Activated T-helper 1 cell treated with anti-CD3 and anti-CD28 coated beads, Interleukin-12 subunit alpha, Interleukin-12 subunit beta, Interleukin-2, Interleukin-4 antibody, amounts not matched to agents 30 ng/mL and 10 ng/mL and 1 ng/mL, durations not matched to agents 14 hours and 24 hours and 36 hours (primary cell): ENCODE results near the gene FNDC1. TPM values are rescaled to one million over a fixed set of nuclear protein-coding genes. Genes with fewer than 3 reads are reported as not detected.

Experiments
- DNase-seq: peaks from one replicate; pipeline ENCODE4 v3.0.0; 2021; ENCODE audit warnings: low spot score
- H3K27ac Mint-ChIP-seq: one replicate; pipeline ENCODE4 v1.8.0; 2021; ENCODE audit warnings: mild to moderate bottlenecking, mixed read lengths
- H3K27me3 Mint-ChIP-seq: one replicate; pipeline ENCODE4 v1.8.0; 2022; ENCODE audit warnings: mild to moderate bottlenecking, moderate library complexity, mixed read lengths; ENCODE audit not compliant: insufficient read depth
- H3K36me3 Mint-ChIP-seq: one replicate; pipeline ENCODE4 v1.8.0; 2021; ENCODE audit warnings: low read depth, mixed read lengths
- H3K4me1 Mint-ChIP-seq: one replicate; pipeline ENCODE4 v1.8.0; 2021; ENCODE audit warnings: low read depth, mixed read lengths
- H3K4me3 Mint-ChIP-seq: one replicate; pipeline ENCODE4 v1.8.0; 2021; ENCODE audit warnings: mild to moderate bottlenecking, moderate library complexity, mixed read lengths
- H3K9me3 Mint-ChIP-seq: one replicate; pipeline ENCODE4 v1.8.0; 2021; ENCODE audit warnings: mixed read lengths
- intact Hi-C: fragments of 100-400 bp; cut with micrococcal nuclease; formaldehyde crosslinking; loops from one replicate; pipeline ENCODE4 v1.15.1; 2024
- total RNA-seq: library from RNA; stranded (reverse); gene quantifications from 2 replicates; pipeline ENCODE4 v1.2.3, GENCODE V29; 2022

Gene FNDC1
- total RNA-seq, 1 donor from 2014 or later: not detected

- no peak overlapping the region for H3K27ac Mint-ChIP-seq
- no peak overlapping the region for H3K4me3 Mint-ChIP-seq
- DNase-seq: no peak
- no peaks in the 10 kb centered on the region for H3K9me3 Mint-ChIP-seq
- no peaks in the 10 kb centered on the region for H3K4me1 Mint-ChIP-seq
- intact Hi-C loops: no loop called here
- H3K36me3 Mint-ChIP-seq: no peaks in the 10 kb centered on the region
- peaks cover 20% of the 10 kb centered on the region for H3K27me3 Mint-ChIP-seq
These were observed 24.7 kb downstream of the FNDC1 start for GRCh38 chr6:159193923-159194322.

GRCh38 chr6:159194421-159194820 lies 25.2 kb downstream of the FNDC1 start:
- no peaks in the 10 kb centered on the region for H3K9me3 Mint-ChIP-seq
- no peak for DNase-seq
- peaks cover 20% of the 10 kb centered on the region for H3K27me3 Mint-ChIP-seq
- intact Hi-C loops: no loop called here
- H3K4me1 Mint-ChIP-seq: no peaks in the 10 kb centered on the region
- no peak overlapping the region for H3K4me3 Mint-ChIP-seq
- H3K36me3 Mint-ChIP-seq: no peaks in the 10 kb centered on the region
- H3K27ac Mint-ChIP-seq: no peak overlapping the region

GRCh38 chr6:159196430-159196975 lies 27.3 kb downstream of the FNDC1 start:
- DNase-seq: no peak
- intact Hi-C loops: no loop called here
- no peak overlapping the region for H3K27ac Mint-ChIP-seq
- H3K4me1 Mint-ChIP-seq: no peaks in the 10 kb centered on the region
- H3K4me3 Mint-ChIP-seq: no peak overlapping the region
- no peaks in the 10 kb centered on the region for H3K36me3 Mint-ChIP-seq
- no peaks in the 10 kb centered on the region for H3K9me3 Mint-ChIP-seq
- H3K27me3 Mint-ChIP-seq: peaks cover 20% of the 10 kb centered on the region

GRCh38 chr6:159197251-159197650 lies 28.1 kb downstream of the FNDC1 start:
- Mint-ChIP-seq H3K36me3 (no peaks in the 10 kb centered on the region), H3K4me1 (no peaks in the 10 kb centered on the region), H3K27me3 (peaks cover 22% of the 10 kb centered on the region), H3K4me3 (no peak overlapping the region), H3K9me3 (no peaks in the 10 kb centered on the region), H3K27ac (no peak overlapping the region)
- intact Hi-C loops: no loop called here
- DNase-seq: no peak

GRCh38 chr6:159201336-159201735 lies 32.1 kb downstream of the FNDC1 start:
- Mint-ChIP-seq H3K4me3 (no peak overlapping the region), H3K27ac (no peak overlapping the region), H3K9me3 (no peaks in the 10 kb centered on the region), H3K27me3 (peaks cover 11% of the 10 kb centered on the region), H3K4me1 (peaks cover 8% of the 10 kb centered on the region), H3K36me3 (no peaks in the 10 kb centered on the region)
- intact Hi-C loops: no loop called here
- no peak for DNase-seq

- Mint-ChIP-seq H3K27me3 (peaks cover 6% of the 10 kb centered on the region), H3K4me1 (peaks cover 8% of the 10 kb centered on the region), H3K4me3 (no peak overlapping the region), H3K27ac (no peak overlapping the region), H3K36me3 (no peaks in the 10 kb centered on the region), H3K9me3 (no peaks in the 10 kb centered on the region)
- DNase-seq: no peak
- intact Hi-C loops: no loop called here
These were observed 34.3 kb downstream of the FNDC1 start for GRCh38 chr6:159203304-159204005.

- Mint-ChIP-seq H3K27ac (no peak overlapping the region), H3K27me3 (peaks cover 6% of the 10 kb centered on the region), H3K9me3 (no peaks in the 10 kb centered on the region), H3K4me3 (no peak overlapping the region), H3K4me1 (peaks cover 8% of the 10 kb centered on the region), H3K36me3 (no peaks in the 10 kb centered on the region)
- no peak for DNase-seq
- intact Hi-C loops: no loop called here
These were observed 35.4 kb downstream of the FNDC1 start for GRCh38 chr6:159204605-159205004.

- peaks cover 5% of the 10 kb centered on the region for H3K27me3 Mint-ChIP-seq
- H3K27ac Mint-ChIP-seq: no peak overlapping the region
- no peak for DNase-seq
- H3K4me3 Mint-ChIP-seq: no peak overlapping the region
- no peaks in the 10 kb centered on the region for H3K9me3 Mint-ChIP-seq
- intact Hi-C loops: no loop called here
- no peaks in the 10 kb centered on the region for H3K4me1 Mint-ChIP-seq
- H3K36me3 Mint-ChIP-seq: no peaks in the 10 kb centered on the region
These were observed 42.8 kb downstream of the FNDC1 start for GRCh38 chr6:159212028-159212427.

GRCh38 chr6:159212525-159213280 lies 43.5 kb downstream of the FNDC1 start:
- Mint-ChIP-seq H3K27ac (no peak overlapping the region), H3K36me3 (no peaks in the 10 kb centered on the region), H3K4me1 (no peaks in the 10 kb centered on the region), H3K27me3 (peaks cover 7% of the 10 kb centered on the region), H3K4me3 (no peak overlapping the region), H3K9me3 (no peaks in the 10 kb centered on the region)
- DNase-seq: no peak
- intact Hi-C loops: no loop called here

GRCh38 chr6:159213405-159213804 lies 44.2 kb downstream of the FNDC1 start:
- H3K9me3 Mint-ChIP-seq: no peaks in the 10 kb centered on the region
- intact Hi-C loops: no loop called here
- no peak overlapping the region for H3K27ac Mint-ChIP-seq
- H3K4me3 Mint-ChIP-seq: no peak overlapping the region
- H3K4me1 Mint-ChIP-seq: no peaks in the 10 kb centered on the region
- H3K36me3 Mint-ChIP-seq: no peaks in the 10 kb centered on the region
- DNase-seq: no peak
- peaks cover 7% of the 10 kb centered on the region for H3K27me3 Mint-ChIP-seq

GRCh38 chr6:159214281-159214680 lies 45.1 kb downstream of the FNDC1 start:
- Mint-ChIP-seq H3K27me3 (peaks cover 10% of the 10 kb centered on the region), H3K27ac (no peak overlapping the region), H3K4me3 (no peak overlapping the region), H3K9me3 (no peaks in the 10 kb centered on the region), H3K4me1 (no peaks in the 10 kb centered on the region), H3K36me3 (no peaks in the 10 kb centered on the region)
- intact Hi-C loops: no loop called here
- no peak for DNase-seq

GRCh38 chr6:159217595-159218275 lies 48.5 kb downstream of the FNDC1 start:
- H3K4me1 Mint-ChIP-seq: no peaks in the 10 kb centered on the region
- H3K27ac Mint-ChIP-seq: no peak overlapping the region
- H3K9me3 Mint-ChIP-seq: no peaks in the 10 kb centered on the region
- H3K36me3 Mint-ChIP-seq: no peaks in the 10 kb centered on the region
- H3K4me3 Mint-ChIP-seq: no peak overlapping the region
- no peak for DNase-seq
- intact Hi-C loops: no loop called here
- peaks cover 19% of the 10 kb centered on the region for H3K27me3 Mint-ChIP-seq

- no peak overlapping the region for H3K4me3 Mint-ChIP-seq
- H3K27ac Mint-ChIP-seq: no peak overlapping the region
- intact Hi-C loops: no loop called here
These were observed 50.9 kb downstream of the FNDC1 start for GRCh38 chr6:159220093-159220492.

More at GRCh38 chr6:159220093-159220492, 50.9 kb downstream of the FNDC1 start:
- no peaks in the 10 kb centered on the region for H3K9me3 Mint-ChIP-seq
- peaks cover 20% of the 10 kb centered on the region for H3K27me3 Mint-ChIP-seq
- no peaks in the 10 kb centered on the region for H3K36me3 Mint-ChIP-seq
- no peak for DNase-seq
- H3K4me1 Mint-ChIP-seq: no peaks in the 10 kb centered on the region
